Astrocyte of the spinal cord (primary cell): ENCODE measurements around the gene TTLL5.
A peak's percentile ranks its signal among the peaks of the same experiment; 100 is the strongest.

Experiments used
- DNase-seq: peaks from one replicate; pipeline ENCODE4 v3.0.0; 2011; ENCODE audit warnings: low read depth, low spot score
- H3K4me3 ChIP-seq: 2 replicates; pipeline ENCODE4 v1.5.1; 2011; ENCODE audit warnings: low read depth, mild to moderate bottlenecking, low read length, moderate library complexity
- CTCF ChIP-seq: IDR thresholded peaks from 2 replicates; pipeline ENCODE4 v1.5.1; 2012; ENCODE audit warnings: low read depth, mild to moderate bottlenecking, low read length, inconsistent platforms
- in situ Hi-C: cut with HindIII; loops from 2 replicates; pipeline ENCODE4 v1.10.0; 2017; ENCODE audit warnings: low sequenced_read_pairs

Gene TTLL5

DNA sequence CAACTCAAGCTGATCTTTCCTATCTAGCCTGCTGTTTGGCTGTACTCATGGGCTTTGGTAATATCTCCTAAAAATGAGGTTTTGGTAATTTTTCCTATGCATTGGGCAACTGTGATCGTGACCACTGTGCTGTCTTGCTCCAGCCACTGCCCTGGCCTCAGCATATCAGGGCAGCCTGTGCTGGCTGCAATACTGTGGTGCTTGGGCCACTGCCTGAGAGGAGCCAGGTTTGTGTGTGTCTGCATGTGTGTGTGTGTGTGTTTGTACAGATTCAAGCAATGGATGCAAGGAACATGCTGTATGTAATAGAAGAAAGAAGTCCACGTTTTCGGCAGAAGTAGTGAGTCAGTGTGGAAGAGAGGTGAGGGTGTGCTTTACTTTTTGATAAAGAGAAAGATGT, 13.4 kb upstream of the TTLL5 start:
- no peak for TF ChIP-seq CTCF
- DNase-seq: peak; percentile 52
- H3K4me3 ChIP-seq: no peak overlapping the region
- in situ Hi-C loops: no loop called here

DNA sequence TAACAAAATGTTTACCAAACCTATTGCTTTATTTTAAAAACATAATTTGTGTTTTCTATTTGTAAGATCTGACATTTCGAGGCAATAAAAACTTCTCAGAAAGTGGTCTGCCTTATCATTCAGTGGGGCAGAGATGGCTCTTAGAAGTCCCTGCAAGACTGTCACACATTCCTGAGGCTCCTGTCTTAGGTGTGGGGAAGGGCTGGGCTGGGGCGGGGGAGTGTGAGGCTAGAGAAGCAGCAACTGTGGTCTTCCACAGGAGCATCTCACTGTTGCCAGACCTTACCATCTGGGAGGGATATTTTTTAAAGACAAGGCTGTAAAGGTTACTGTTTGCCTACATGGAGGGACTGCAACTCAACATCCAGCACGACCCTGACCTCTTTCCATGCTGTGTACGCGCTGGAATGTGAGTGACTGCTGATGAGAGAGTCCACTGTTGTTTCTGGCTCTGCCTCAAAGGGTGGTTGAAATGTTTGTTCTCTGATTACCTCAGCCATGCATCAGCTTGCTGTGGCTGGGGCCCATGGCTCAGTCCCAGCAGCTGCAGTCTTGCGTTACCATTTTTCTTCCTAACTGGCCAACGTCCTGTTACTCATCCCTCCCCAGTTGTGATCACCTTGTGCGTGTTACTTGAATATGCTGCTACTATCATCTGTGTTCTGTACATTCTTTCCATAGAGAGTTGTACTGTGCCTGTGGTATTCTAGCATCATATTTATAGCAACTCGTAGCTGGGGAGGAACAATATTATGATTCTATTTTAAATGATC, 12.8 kb upstream of the TTLL5 start:
- no peak overlapping the region for H3K4me3 ChIP-seq
- no peak for TF ChIP-seq CTCF
- in situ Hi-C loops: no loop called here
- peak; percentile 99 for DNase-seq

GRCh38 chr14:75649337-75649736, 11.7 kb upstream of the TTLL5 start:
- in situ Hi-C loops: no loop called here
- no peak for TF ChIP-seq CTCF
- no peak for DNase-seq
- H3K4me3 ChIP-seq: no peak overlapping the region

DNA sequence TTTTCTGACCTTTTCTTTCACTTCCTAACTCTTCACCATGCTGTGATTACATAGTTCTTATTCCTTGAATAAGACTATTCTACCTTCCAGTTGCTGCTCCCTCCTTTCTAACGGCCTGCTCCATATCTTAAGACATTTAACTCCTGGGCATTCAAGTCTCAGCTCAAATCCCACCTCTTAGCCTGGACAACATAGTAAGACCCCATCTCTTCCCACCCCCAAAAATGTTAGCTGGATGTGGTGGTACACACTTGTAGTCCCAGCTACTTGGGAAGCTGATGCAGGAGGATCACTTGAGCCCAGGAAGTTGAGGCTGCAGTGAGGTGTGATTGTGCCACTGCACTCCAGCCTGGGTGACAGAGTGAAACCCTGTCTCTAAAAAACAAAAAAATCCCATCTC, 11.3 kb upstream of the TTLL5 start:
- H3K4me3 ChIP-seq: no peak overlapping the region
- TF ChIP-seq CTCF: no peak
- DNase-seq: no peak
- in situ Hi-C loops: no loop called here

DNA sequence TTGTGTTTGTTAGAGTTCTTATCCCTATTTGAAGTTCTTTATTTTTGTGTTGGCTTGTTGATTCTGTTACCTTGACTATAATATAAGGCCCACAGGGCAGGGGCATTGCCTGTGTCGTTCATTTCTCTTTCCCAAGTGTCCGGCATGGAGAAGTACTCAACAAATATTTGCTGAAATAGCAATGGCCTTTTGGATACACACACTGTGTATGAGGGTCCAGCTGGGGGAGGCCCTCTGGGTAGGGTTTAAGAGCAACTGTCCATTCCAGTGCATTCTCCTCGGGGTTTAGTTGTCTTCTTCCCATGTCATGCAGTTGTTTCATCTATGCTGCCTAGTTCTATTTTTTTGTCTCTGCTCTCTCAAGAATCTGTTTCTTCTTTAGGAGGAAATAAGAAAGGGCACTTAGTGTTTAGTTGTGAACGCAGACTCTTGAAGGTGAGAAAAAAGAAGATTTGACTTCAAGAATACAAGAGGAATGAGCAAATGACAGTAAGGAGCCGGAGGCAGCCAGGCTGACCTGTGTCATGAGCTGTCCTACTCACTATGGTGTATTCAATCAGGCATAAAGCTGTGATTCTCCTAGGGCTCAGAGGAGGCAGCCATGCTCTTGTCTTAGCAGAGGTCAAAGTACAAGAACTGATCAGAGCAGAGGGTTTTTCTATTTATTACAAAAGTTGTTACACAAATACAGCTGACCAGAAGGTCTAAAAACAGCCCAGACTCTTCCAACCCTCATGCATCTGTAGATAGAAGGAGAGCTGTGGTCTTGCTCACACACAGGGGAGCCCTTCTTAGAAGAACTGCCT, 10.6 kb upstream of the TTLL5 start:
- no peak for DNase-seq
- TF ChIP-seq CTCF: no peak
- no peak overlapping the region for H3K4me3 ChIP-seq
- in situ Hi-C loops: no loop called here

DNA sequence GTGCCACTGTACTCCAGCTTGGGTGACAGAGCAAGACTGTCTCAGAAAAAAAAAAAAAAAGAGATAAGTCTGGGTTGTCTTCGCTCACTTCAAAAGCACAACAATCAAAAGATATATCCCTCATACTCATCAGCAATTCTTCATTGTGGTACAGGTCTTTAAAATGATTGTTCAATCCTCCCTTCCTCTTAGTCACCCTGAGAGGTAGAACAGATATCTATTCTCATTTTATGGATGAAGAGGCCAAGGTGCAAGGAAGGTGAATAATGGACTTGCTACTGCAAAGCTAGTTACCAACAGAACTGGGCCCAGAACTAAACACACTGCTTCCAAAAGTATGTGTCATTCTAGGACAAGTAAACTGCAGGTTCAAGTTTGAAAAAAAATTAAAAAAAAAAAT, 7.5 kb upstream of the TTLL5 start:
- TF ChIP-seq CTCF: no peak
- H3K4me3 ChIP-seq: no peak overlapping the region
- in situ Hi-C loops: no loop called here
- DNase-seq: no peak
